Tibial nerve (tissue), 4 donors: ENCODE data around the gene GRAMD4. TPM values are rescaled to one million over a fixed set of nuclear protein-coding genes. Genes with fewer than 3 reads are reported as not detected.
"Not testable (repeated sequence)": the region's sequence is repeated elsewhere in the genome, so short reads cannot be mapped to it uniquely, and the experiment has no call there.

Experiments used
- DNase-seq, 2 donors: peaks; one replicate each; pipeline ENCODE4 v3.0.0-alpha.2; 2019; ENCODE audit warnings: low spot score in 2 of 2
- H3K27ac ChIP-seq, 4 donors: fragments of 200-600 bp; sonication (generic) in 3 of 4; one replicate each; pipeline ENCODE4 v1.5.1; 2017 to 2019; ENCODE audit warnings: mild to moderate bottlenecking in 1 of 4
- H3K27me3 ChIP-seq, 2 donors: fragments of 200-600 bp; sonication (generic) in 1 of 2; one replicate each; pipeline versions ENCODE4 v1.5.1 to v1.6.0; 2017 to 2019
- H3K36me3 ChIP-seq, 3 donors: fragments of 200-600 bp; sonication (generic); one replicate each; pipeline ENCODE4 v1.5.1; 2018 to 2019
- H3K4me1 ChIP-seq, 4 donors: fragments of 200-600 bp; sonication (generic) in 3 of 4; one replicate each; pipeline ENCODE4 v1.5.1; 2017 to 2019
- H3K4me3 ChIP-seq, 4 donors: fragments of 200-600 bp; sonication (generic) in 3 of 4; one replicate each; pipeline ENCODE4 v1.5.1; 2017 to 2019; ENCODE audit warnings: mild to moderate bottlenecking in 1 of 4, moderate library complexity in 1 of 4
- H3K9me3 ChIP-seq, 4 donors: fragments of 200-600 bp; sonication (generic) in 3 of 4; one replicate each; pipeline ENCODE4 v1.5.1; 2017 to 2019
- CTCF ChIP-seq, 5 experiments: fragments of 200-600 bp in 3 of 5; fragments of 450-650 bp in 2 of 5; sonication (generic) in 3 of 5; IDR thresholded peaks; one replicate each; pipeline ENCODE4 v1.5.1; 2016 to 2019; ENCODE audit warnings: antibody characterized with exemption in 5 of 5, mild to moderate bottlenecking in 3 of 5, moderate library complexity in 2 of 5
- EP300 ChIP-seq, 2 donors: sonication (generic); formaldehyde crosslinking; IDR thresholded peaks; one replicate each; pipeline ENCODE4 v1.6.1; 2017; ENCODE audit warnings: antibody characterized with exemption in 2 of 2, mild to moderate bottlenecking in 1 of 2
- POLR2A ChIP-seq, 2 donors: fragments of 450-650 bp; IDR thresholded peaks; one replicate each; pipeline ENCODE4 v1.6.1; 2017; ENCODE audit warnings: antibody characterized with exemption in 2 of 2, mild to moderate bottlenecking in 2 of 2, moderate library complexity in 2 of 2
- WGBS, 2 donors: methylation state at CpG; one replicate each; pipeline ENCODE4 v1.1.5; 2018; 5-methylcytosine and 5-hydroxymethylcytosine counted together
- total RNA-seq, 4 donors: library from RNA; depleted of rRNA; stranded (reverse); fragments of >200 nt; gene quantifications; one replicate each; pipeline ENCODE4 v1.1.0, GENCODE V29; 2016

The GRAMD4 gene
- total RNA-seq, 4 donors from 2014 or later = 18.2 to 299 (median 54.3) TPM

DNA sequence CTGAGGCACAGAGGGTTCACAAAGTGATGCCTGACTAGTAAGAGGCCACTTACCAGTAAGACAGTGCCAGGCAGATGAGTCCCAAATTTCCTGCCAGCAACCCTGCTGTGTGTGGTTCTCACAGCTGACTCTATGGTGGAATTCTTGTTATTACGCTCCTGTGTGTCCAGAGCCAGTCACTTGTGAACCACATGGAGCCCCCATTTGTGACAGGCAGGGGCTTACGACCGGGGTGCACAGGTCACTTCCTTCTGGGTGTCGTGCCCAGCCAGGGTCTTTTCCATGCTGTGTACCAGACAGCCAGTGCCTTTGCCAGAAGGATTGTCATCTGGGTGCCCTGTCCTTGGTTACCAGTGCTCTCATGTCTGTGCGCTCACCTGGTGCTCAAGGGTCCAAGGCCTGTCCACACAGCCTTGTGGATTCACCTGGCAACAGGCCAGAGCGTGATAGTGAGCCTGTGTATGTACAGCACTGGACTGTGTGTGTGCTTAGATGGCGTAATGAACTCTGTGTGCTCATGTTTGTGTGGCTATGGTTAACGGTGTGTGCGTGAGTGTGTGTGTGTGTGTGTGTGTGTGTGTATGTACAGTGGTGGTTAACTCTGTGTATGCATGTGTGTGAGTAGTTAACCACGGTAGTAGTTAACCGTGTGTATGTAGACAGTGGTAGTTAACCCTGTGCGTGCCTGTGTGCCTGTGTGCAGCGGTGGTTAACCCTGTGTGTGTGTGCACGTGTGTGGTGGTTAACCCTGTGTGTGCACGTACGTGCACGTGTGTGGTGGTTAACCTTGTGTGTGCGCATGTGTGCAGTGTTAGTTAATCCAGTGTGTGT, 18.6 kb downstream of the GRAMD4 start:
- Histone ChIP-seq H3K27me3 (no peaks in the 10 kb centered on the region), H3K4me1 (peaks cover 0 to 49% (median 0%) of the 10 kb centered on the region in 4 donors), H3K27ac (peak overlapping the region in 1 of 4 donors; percentile 50), H3K36me3 (peaks cover 0 to 13% (median 0%) of the 10 kb centered on the region in 3 donors), H3K4me3 (no peak overlapping the region), H3K9me3 (no peaks in the 10 kb centered on the region)
- TF ChIP-seq POLR2A (IDR thresholded peaks at IDR 0.05) (no peak), CTCF (IDR thresholded peaks at IDR 0.05) (no peak), EP300 (IDR thresholded peaks at IDR 0.05) (no peak)
- DNase-seq = no peak
- WGBS, 2 donors = 51 to 58% methylated on average over 15 to 18 of the region's 18 CpGs

- peaks cover 0 to 49% (median 0%) of the 10 kb centered on the region in 4 donors for H3K4me1 ChIP-seq
- H3K27ac ChIP-seq = peak overlapping the region in 1 of 4 donors; percentile 31
- H3K36me3 ChIP-seq = peaks cover 0 to 13% (median 0%) of the 10 kb centered on the region in 3 donors
- DNase-seq = no peak
- H3K4me3 ChIP-seq = no peak overlapping the region
- no peaks in the 10 kb centered on the region for H3K27me3 ChIP-seq
- H3K9me3 ChIP-seq = no peaks in the 10 kb centered on the region
- WGBS, 2 donors = 86 to 91% methylated on average over 9 to 11 of the region's 11 CpGs
- TF ChIP-seq CTCF (IDR thresholded peaks at IDR 0.05) (no peak), POLR2A (IDR thresholded peaks at IDR 0.05) (no peak), EP300 (IDR thresholded peaks at IDR 0.05) (no peak)
Observed at GRCh38 chr22:46639843-46640242, 19.7 kb downstream of the GRAMD4 start.

GRCh38 chr22:46640293-46641055, 20.3 kb downstream of the GRAMD4 start:
- H3K4me1 ChIP-seq = peaks cover 0 to 48% (median 0%) of the 10 kb centered on the region in 4 donors
- WGBS, 2 donors = 52 to 55% methylated on average over 23 to 24 of the region's 24 CpGs

DNA sequence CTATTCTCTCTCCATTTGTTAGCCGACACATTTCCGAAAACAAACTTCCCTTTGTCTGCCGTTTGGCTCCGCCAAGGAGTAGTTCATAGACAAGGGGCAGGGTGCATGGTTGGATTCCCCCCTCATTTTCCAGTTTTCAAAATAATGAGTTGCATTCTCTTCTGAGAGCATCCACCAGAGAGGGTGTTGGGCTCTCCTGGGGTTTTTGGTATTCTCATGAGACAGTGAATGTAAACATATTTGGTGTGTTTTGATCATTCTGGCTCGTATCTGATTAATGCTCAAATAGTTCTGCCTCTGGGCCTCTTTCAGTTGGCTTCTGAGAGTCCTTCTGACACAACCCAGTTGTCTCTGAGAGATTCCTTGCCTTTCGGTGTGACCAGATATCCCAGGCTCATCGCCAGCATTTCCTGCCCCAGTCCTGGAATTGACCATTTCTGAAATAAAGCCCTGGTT, 21.7 kb downstream of the GRAMD4 start:
- Histone ChIP-seq H3K9me3 (no peaks in the 10 kb centered on the region), H3K4me1 (peaks cover 0 to 53% (median 0%) of the 10 kb centered on the region in 4 donors), H3K4me3 (no peak overlapping the region), H3K36me3 (peaks cover 0 to 13% (median 0%) of the 10 kb centered on the region in 3 donors), H3K27ac (peak overlapping the region in 2 of 4 donors; percentile 50 to 53), H3K27me3 (no peaks in the 10 kb centered on the region)
- no peak for DNase-seq
- TF ChIP-seq CTCF (IDR thresholded peaks at IDR 0.05) (no peak), POLR2A (IDR thresholded peaks at IDR 0.05) (no peak), EP300 (IDR thresholded peaks at IDR 0.05) (no peak)
- 49 to 55% methylated on average over 7 of the region's 7 CpGs for WGBS, 2 donors

More at GRCh38 chr22:46640293-46641055, 20.3 kb downstream of the GRAMD4 start:
- Histone ChIP-seq H3K27ac (peak overlapping the region in 1 of 4 donors; percentile 31), H3K27me3 (no peaks in the 10 kb centered on the region), H3K4me3 (no peak overlapping the region), H3K9me3 (no peaks in the 10 kb centered on the region), H3K36me3 (peaks cover 0 to 13% (median 0%) of the 10 kb centered on the region in 3 donors)
- no peak for DNase-seq
- TF ChIP-seq CTCF (IDR thresholded peaks at IDR 0.05) = no peak
- no peak for TF ChIP-seq POLR2A (IDR thresholded peaks at IDR 0.05)
- TF ChIP-seq EP300 (IDR thresholded peaks at IDR 0.05) = no peak

- WGBS, 2 donors = 88 to 92% methylated on average over 5 of the region's 5 CpGs
- H3K27ac ChIP-seq, H3K4me3 ChIP-seq, H3K9me3 ChIP-seq, H3K27me3 ChIP-seq, DNase-seq: not testable (repeated sequence)
- Histone ChIP-seq H3K36me3 (peaks cover 0 to 13% (median 0%) of the 10 kb centered on the region in 3 donors), H3K4me1 (peaks cover 0 to 56% (median 0%) of the 10 kb centered on the region in 4 donors)
Observed at GRCh38 chr22:46642840-46643480, 22.8 kb downstream of the GRAMD4 start.
